Measurements from ENCODE around the gene JAZF1. TPM values are rescaled to one million over a fixed set of nuclear protein-coding genes. Genes with fewer than 3 reads are reported as not detected.

JAZF1 gene
- total and polyA plus RNA-seq, 2 of the 8 experiments (the other 6 are each of a cell fraction or from before 2014, with no cell fraction given) = 2.6 to 21.8 TPM

- FAIRE-seq (no peak), DNase-seq (ENCODE audit: low read depth in 1 of 2, low spot score in 2 of 2) (no peak)
- Histone ChIP-seq H4K5ac (ENCODE audit: insufficient read length, low read depth, low read length) (no peak overlapping the region), H4K8ac (ENCODE audit: extremely low read depth, insufficient read depth, low read length) (no peak overlapping the region), H4K20me1 (replicated peaks in 1 of 2; ENCODE audit: control insufficient read depth in 1 of 2, insufficient read depth in 2 of 2, low read length in 2 of 2) (peaks cover 1 to 3% of the 10 kb centered on the region in 2 experiments), H3K9me3 (ENCODE audit: insufficient read depth in 2 of 2, low read depth in 1 of 2, low read length in 1 of 2) (no peaks in the 10 kb centered on the region), H3K36me3 (ENCODE audit: control insufficient read depth in 2 of 4, insufficient read depth in 4 of 4, low read length in 3 of 4) (no peaks in the 10 kb centered on the region), H3K4me2 (ENCODE audit: insufficient read depth in 1 of 2, low read depth in 2 of 2, low read length in 2 of 2) (peak overlapping the region; percentile 75 to 88), H2BK15ac (ENCODE audit: low read length) (no peak overlapping the region), H3K4ac (replicated peaks; ENCODE audit: insufficient read length, low read depth, low read length) (no peak overlapping the region), H3K14ac (ENCODE audit: insufficient read length) (no peak overlapping the region), H3K23me2 (ENCODE audit: low read depth, low read length) (peaks cover 8% of the 10 kb centered on the region; the same call in 1 of the 2 replicates), H3K79me1 (ENCODE audit: low read depth, low read length) (no peaks in the 10 kb centered on the region), H3K56ac (replicated peaks; ENCODE audit: insufficient read length, low read depth, low read length) (no peak overlapping the region), H3K4me3 (ENCODE audit: extremely low read depth in 1 of 4, insufficient read depth in 2 of 4, low read depth in 3 of 4, low read length in 4 of 4) (peak overlapping the region in 3 of 4 experiments; percentile 42 to 66 (median 44); a peak in 5 of 8 replicates), H2BK5ac (ENCODE audit: low read depth, low read length) (no peak overlapping the region), H3K27ac (ENCODE audit: low read depth, low read length) (no peak overlapping the region), H3K27me3 (replicated peaks in 1 of 4; ENCODE audit: control insufficient read depth in 3 of 4, extremely low read depth in 1 of 4, insufficient read depth in 3 of 4, low read length in 3 of 4) (peaks cover 0 to 7% (median 2%) of the 10 kb centered on the region in 4 experiments; a peak in 3 of 7 replicates), H3K9ac (replicated peaks in 1 of 4; ENCODE audit: extremely low read depth in 1 of 4, low read depth in 3 of 4, low read length in 3 of 4) (no peak overlapping the region), H3K4me1 (replicated peaks in 1 of 4; ENCODE audit: control insufficient read depth in 3 of 4, insufficient read depth in 4 of 4, low read length in 3 of 4) (peaks cover 0 to 14% (median 8%) of the 10 kb centered on the region in 4 experiments), H2BK120ac (replicated peaks; ENCODE audit: low read depth, low read length) (no peak overlapping the region), H2BK20ac (ENCODE audit: low read length) (no peak overlapping the region), H2AK5ac (ENCODE audit: low read depth, low read length) (no peak overlapping the region), H3K79me2 (ENCODE audit: control insufficient read depth in 1 of 2, insufficient read depth in 2 of 2, low read length in 2 of 2) (peaks cover 0 to 39% of the 10 kb centered on the region in 2 experiments; a peak in 2 of 4 replicates), H2AFZ (ENCODE audit: low read length) (no peak overlapping the region), H3K18ac (ENCODE audit: extremely low read depth, low read length) (no peak overlapping the region), H2BK12ac (ENCODE audit: low read depth, low read length) (no peak overlapping the region), H3K23ac (ENCODE audit: insufficient read length) (no peak overlapping the region), H4K91ac (replicated peaks; ENCODE audit: insufficient read length, low read length) (no peak overlapping the region)
- CTCF ChIA-PET (ENCODE audit: partially characterized antibody) = interaction anchor here (1.8 to 2.1 kb wide), 2 partner anchors 27 to 34 kb away, joined by 4 to 6 read pairs; no protein-coding TSS in a partner anchor
- 85% methylated on average over 5 of the region's 5 CpGs; no CpG with 5 or more reads in 1 of the 2 experiments for WGBS, 2 experiments (ENCODE audit: extremely low coverage in 1 of 2, insufficient coverage in 1 of 2, insufficient read length in 1 of 2, insufficient replicate concordance in 2 of 2, low coverage in 1 of 2, low lambda C conversion rate in 2 of 2, missing lambda C conversion rate in 1 of 2)
- no peak for TF ChIP-seq TCF12 (IDR thresholded peaks at IDR 0.05; ENCODE audit: low read depth, low read length)
- no peak for TF ChIP-seq ATF2 (IDR thresholded peaks at IDR 0.05; ENCODE audit: low read length)
- no peak for TF ChIP-seq SP4 (IDR thresholded peaks at IDR 0.05; ENCODE audit: low read length)
- TF ChIP-seq JUND (IDR thresholded peaks at IDR 0.05; ENCODE audit: low read length) = no peak
- TF ChIP-seq CHD2 (IDR thresholded peaks at IDR 0.05; ENCODE audit: low read length) = no peak
- TF ChIP-seq ASH2L (IDR thresholded peaks at IDR 0.05; ENCODE audit: low read length) = no peak
- no peak for TF ChIP-seq CEBPB (IDR thresholded peaks at IDR 0.05; ENCODE audit: low read depth, low read length)
- POLR2A ChIA-PET (ENCODE audit: partially characterized antibody) = no interaction called here
Observed at GRCh38 chr7:28178599-28178998, 2.0 kb downstream of the JAZF1 start.

All from H1 (cell line).